ENCODE results near the gene NME1.
A peak's percentile ranks its signal among the peaks of the same experiment; 100 is the strongest.
"Not testable (repeated sequence)": the region's sequence is repeated elsewhere in the genome, so short reads cannot be mapped to it uniquely, and the experiment has no call there.

NME1 gene

GRCh38 chr17:51147650-51148049 lies 5.7 kb upstream of the NME1 start:
- DNase-seq = no peak

DNA sequence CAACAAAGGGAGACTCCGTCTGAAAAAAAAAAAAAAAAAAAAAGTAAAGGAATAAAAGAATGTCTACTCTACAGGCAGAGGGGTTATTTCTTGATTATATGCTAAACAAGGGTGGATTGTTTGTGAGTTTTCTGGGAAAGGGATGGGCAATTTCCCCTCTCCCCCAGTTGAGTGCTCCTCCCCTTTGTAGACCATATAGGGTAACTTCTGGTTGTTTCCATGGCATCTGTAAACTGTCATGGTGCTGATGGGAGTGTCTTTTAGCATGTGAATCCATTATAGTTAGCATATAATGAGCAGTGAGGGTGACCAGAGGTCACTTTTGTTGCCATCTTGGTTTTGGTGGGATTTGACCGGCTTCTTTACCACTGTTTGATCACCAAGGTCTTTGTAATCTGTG lies 4.2 kb upstream of the NME1 start:
- DNase-seq = no peak

- no peak for DNase-seq
Observed at GRCh38 chr17:51150932-51151331, 2.4 kb upstream of the NME1 start.

DNA sequence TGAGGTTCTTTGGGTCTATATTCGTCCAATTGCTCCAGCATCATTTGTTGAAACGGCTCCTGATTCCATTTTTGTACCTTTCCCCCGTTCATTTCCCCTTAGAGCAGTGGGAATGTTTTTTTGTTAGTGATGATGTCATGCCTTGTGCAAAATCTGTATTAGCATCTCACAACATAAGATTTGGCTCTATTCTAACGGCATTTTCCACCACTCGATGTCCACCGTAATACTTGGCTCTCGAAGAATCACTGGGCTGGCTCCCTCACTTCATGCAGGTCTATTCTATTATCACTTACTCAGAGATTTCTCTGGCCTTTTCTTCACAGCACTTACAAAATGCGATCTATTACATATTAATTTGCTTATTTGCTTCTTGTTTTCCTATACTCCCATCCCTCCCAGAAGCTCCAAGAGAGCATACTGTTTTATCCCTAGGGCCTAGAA lies 571 bp upstream of the NME1 start:
- peak; percentile 62 for DNase-seq

DNA sequence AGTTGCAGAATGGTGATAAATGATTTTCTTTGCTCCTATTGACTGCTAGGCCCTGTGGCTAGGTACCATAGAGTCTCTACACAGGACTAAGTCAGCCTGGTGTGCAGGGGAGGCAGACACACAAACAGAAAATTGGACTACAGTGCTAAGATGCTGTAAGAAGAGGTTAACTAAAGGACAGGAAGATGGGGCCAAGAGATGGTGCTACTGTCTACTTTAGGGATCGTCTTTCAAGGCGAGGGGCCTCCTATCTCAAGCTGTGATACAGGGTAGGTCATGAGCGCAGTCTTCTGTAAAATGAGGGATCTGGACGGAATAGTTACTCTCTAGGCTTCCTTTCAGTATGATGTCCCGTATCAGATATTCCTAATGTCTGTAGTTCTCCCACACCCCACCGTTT lies 817 bp downstream of the NME1 start:
- no peak for DNase-seq

DNA sequence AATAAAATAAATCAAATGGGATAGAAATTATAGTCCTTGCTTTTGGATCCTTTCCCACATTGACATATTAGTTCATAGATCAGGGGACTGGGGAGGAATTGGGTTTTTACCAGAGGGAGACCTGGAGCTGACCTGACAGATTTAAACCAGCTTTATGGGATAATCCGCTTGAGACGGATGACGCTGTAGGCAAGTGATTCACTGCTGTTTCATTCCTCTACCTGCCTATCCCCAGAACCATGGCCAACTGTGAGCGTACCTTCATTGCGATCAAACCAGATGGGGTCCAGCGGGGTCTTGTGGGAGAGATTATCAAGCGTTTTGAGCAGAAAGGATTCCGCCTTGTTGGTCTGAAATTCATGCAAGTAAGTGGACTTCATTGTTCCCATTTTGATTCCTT lies 2.1 kb downstream of the NME1 start:
- DNase-seq = no peak

DNA sequence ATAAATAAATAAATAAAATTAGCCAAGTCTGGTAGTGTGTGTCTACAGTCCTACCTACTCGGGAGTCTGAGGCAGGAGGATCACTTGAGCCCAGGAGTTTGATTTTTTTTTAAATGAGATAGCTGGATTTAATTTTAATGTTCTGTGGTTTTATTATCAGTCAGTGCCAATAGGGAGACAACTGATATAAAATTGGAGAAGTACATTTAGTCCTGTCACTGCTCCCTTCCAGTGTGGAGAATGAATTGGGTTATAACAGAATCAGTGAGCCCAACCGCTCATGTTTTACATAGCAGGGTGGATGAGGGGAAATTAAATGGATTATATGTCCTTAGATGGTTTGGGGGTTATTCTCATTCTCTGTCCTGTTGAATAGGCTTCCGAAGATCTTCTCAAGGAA lies 6.2 kb downstream of the NME1 start:
- no peak for DNase-seq

- DNase-seq = no peak
Observed at GRCh38 chr17:51161541-51161940, 8.2 kb downstream of the NME1 start.

GRCh38 chr17:51164911-51165679 lies 11.7 kb downstream of the NME1 start:
- peak; percentile 43 for DNase-seq

DNA sequence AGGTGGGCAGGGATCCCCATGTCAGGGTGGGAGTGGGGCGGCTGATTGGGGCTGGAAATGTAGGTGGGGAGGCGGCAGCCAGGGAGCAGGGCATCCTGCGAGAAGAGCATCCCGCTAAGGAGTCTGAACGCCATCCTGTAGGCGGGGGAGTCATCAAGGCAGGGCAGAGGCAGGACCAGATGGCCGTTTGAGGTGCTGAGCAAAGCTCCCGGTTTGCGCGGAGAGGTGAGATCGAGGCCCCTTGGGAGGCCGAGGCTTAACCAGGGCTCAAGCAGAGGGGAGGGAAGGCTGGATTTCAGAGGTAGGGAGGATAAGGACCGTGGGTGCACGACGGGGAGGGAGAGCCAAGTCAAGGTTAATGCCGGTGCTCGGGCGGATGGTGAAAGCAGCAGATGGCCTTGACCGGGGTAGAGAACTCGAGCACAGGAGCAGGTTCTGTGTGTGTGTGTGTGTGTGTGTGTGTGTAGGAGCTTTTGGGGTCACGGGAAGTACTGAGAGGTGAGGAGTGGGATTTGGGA lies 12.4 kb downstream of the NME1 start:
- no peak for DNase-seq

DNA sequence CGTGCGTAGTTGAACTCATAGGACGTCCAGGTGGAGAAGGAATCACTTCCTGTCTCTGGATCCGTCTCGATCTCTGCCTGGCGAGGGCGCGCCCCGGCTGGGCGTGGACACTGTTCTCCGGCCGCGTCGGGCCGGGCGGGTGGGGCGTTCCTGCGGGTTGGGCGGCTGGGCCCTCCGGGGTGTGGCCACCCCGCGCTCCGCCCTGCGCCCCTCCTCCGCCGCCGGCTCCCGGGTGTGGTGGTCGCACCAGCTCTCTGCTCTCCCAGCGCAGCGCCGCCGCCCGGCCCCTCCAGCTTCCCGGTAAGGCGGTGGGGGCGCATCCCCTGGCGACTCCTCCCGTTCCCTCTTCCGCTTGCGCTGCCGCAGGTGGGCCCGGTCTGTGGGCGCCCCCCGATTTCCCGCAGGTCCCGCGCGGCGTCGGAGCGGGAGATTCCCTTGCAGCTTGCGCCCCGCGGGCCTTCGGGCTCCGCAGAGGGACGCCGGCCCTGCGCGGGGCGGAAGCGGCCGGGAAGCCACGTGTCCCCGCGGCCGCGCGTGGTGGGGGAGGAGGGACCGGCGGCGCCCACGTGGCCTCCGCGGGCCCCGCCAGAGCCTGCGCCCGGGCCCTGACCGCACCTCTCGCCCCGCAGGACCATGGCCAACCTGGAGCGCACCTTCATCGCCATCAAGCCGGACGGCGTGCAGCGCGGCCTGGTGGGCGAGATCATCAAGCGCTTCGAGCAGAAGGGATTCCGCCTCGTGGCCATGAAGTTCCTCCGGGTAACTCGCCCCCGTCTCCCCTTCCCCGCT lies 13.0 kb downstream of the NME1 start, which contains the start of gene NME2:
NME2 (plus strand) TSS at position 214 of the 789 bp plus-strand sequence; CDS start at position 634, 420 bp downstream.
- DNase-seq = peak; percentile 82

- DNase-seq = peak; percentile 20
Observed at GRCh38 chr17:51166987-51167931, 13.9 kb downstream of the NME1 start.

DNA sequence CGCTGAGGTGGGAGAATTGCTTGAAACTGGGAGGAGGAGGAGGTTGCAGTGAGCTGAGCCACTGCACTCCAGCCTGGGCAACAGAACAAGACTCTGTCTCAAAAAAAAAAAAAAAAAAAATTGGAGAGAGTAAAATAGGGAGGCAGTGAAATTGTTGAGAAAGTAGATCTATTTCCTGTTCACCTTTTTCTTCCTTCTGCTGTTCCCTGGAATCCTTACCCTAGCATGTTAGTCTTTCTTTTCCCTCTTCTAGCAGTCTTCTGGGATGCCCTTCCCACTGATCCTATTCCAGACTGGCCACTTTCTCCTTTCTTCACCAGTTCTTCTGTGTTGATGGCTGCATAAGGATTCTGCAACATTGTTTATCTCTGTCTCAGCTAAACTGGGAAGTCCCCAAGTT lies 16.0 kb downstream of the NME1 start:
- DNase-seq = no peak

GRCh38 chr17:51170736-51171135 lies 17.4 kb downstream of the NME1 start:
- no peak for DNase-seq

DNA sequence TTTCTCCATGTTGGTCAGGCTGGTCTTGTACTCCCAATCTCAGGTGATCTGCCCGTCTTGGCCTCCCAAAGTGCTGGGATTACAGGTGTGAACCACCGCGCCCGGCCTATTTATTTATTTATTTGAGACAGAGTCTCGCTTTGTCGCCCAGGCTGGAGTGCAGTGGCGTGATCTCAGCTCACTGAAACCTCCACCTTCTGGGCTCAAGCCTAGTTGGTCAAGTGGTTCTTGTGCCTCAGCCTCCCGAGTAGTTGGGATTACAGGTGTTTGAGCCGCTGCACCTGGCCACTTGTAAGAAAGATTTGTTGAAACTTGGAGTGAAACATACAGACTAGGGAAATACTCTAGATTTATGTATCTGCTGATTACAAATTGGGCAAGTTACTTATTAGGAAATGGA lies 18.7 kb downstream of the NME1 start:
- not testable (repeated sequence) for DNase-seq

- no peak for DNase-seq
Observed at GRCh38 chr17:51180486-51180885, 27.1 kb downstream of the NME1 start.

DNA sequence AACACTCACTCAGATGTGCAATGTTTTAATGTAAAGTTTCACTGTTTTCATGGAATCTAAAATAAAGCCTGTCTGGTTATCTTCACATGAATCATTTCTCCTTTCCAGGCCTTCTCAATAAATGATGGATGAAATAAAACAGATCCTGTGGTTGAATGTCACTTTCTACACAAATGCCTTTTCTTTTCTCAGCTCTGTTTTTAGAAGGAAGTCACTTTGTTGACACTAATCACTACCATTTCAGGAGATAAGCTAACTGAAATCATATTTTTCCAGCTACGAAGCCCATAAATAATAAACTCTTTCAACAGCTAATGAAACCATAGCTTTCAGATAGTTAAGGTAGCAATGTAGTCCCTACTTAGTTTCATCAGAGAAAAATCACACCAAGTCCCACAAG lies 30.8 kb downstream of the NME1 start:
- no peak for DNase-seq

GRCh38 chr17:51185763-51186332 lies 32.5 kb downstream of the NME1 start:
- no peak for DNase-seq

DNA sequence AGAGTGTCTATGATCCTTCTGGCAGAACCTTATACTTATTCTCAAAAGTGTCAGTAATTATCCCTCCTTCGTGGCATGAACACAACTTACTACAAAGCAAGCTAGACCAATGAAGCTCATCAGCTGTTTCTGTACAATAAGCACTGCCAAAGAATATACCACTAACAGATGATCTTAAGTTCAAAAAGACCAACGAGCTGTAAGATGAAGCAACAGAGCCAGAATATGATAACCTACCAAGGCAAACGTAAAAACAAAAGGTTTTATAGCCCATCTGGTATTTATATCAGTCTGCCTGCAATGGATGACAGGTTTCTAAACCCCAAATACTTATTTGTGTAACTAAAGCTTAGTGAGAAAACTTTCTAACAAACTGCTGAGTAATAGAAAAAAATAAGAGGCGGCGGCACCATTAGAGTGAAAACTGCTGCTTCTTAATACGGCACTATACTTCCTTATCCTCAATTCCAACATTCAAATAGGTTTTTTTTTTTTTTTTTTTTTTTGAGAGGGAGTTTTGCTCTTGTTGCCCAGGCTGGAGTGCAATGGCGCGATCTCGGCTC lies 35.0 kb downstream of the NME1 start:
- DNase-seq = no peak

DNA sequence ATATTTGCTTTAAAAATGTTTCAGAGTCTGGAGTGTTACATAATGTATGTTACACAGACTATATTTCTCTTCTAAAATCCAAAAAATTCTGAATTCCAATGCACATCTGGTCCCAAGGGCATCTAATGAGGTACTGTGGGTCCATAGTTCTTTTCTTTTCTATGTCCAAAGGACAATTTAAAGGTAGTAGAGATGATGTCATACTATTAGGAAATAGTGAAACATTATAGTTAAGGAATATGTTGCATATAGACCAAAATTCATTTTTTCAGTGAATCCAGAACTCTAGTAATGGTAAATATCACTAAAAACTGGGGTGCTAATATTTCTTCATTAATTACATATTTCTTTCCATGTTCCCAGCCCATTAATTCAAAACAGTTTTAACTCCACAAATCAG lies 35.8 kb downstream of the NME1 start:
- DNase-seq = no peak

DNA sequence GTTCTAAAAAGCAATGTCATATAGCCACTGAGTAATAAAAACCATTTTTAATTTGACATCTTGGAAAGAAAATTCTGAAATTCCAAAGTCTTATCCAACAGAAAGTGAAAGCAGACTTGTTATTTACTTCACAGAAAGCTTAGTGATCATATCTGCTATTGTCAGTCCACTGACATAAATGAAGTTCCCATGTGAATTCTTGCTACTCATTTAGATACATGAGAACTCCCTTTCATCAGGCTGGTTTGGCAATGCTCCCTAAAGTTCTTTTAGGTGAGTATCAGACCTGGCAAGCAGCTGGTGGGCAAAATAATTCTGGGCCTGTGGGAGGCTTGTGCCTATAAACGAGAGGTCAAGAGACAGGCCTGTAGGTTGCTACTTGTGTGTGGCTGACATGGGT lies 36.3 kb downstream of the NME1 start:
- no peak for DNase-seq

DNA sequence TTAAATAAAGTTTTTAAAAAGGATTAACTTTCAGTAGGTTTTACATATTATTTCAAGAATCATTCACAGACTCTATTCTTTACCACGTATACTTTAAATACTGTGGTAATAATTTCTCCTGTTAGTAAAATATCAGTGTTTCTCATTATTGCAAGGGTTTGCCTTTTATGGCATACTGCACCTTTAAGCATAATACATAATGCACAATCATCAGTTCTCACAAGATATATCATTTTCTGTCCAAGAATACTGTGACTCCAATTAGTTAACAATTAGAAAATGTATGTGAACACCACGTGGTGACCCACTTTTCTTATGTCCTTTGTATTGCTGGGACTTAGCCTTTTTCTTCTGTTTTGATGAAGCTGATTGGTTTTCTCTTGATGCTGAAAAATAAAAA lies 38.5 kb downstream of the NME1 start:
- DNase-seq = no peak

All from SHP77 treated with DMSO at 0.1 percent for 48 hours (cell line).